ENCODE data around the gene CEP112.

DNA sequence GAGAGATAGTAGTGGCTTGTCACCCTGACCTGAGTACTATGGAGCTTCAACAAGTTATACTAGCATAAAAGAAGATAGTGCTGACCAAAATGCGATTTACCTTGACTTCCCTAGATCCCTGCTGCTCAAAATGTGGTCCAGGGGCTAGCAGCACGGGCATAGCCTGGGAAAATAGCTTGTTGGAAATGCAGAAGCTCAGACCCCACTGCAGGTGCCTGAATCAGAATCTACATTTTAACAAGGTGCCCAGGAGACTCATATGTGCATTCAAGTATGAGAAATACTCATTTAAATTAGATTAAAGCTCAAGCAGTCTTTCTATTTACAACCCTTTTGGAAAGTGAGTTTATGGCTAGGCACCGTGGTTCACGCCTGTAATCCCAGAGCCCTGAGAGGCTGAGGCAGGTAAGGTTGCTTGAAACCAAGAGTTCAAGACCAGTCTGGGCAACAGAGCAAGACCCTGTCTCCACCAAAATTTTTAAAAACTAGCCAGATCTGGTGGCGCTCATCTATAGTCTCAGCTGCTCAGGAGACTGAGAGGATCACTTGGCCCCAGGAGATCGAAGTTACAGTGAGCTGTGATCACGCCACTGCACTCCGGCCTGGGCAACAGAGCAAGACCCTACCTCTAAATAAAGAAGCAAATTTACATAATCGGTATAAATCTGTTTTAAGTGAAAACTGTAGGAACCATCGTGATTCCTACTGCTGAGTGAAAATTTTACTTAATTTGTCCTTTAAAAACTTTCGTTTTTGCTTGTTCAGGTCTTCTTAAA is 30.0 kb upstream of the CEP112 start:
- TF ChIP-seq ZC3H10 (CRISPR knock-in tag; IDR thresholded peaks at IDR 0.05) (no peak), OSR1 (CRISPR knock-in tag; IDR thresholded peaks at IDR 0.05) (no peak), GLIS3 (CRISPR knock-in tag; IDR thresholded peaks at IDR 0.05) (no peak), RARB (CRISPR knock-in tag; IDR thresholded peaks at IDR 0.05) (no peak), PPARA (CRISPR knock-in tag; IDR thresholded peaks at IDR 0.05; ENCODE audit: borderline replicate concordance) (no peak), ISL1 (CRISPR knock-in tag; IDR thresholded peaks at IDR 0.05) (no peak), ZFP3 (CRISPR knock-in tag; IDR thresholded peaks at IDR 0.05) (no peak)
- TF ChIP-seq, protein P1, sequence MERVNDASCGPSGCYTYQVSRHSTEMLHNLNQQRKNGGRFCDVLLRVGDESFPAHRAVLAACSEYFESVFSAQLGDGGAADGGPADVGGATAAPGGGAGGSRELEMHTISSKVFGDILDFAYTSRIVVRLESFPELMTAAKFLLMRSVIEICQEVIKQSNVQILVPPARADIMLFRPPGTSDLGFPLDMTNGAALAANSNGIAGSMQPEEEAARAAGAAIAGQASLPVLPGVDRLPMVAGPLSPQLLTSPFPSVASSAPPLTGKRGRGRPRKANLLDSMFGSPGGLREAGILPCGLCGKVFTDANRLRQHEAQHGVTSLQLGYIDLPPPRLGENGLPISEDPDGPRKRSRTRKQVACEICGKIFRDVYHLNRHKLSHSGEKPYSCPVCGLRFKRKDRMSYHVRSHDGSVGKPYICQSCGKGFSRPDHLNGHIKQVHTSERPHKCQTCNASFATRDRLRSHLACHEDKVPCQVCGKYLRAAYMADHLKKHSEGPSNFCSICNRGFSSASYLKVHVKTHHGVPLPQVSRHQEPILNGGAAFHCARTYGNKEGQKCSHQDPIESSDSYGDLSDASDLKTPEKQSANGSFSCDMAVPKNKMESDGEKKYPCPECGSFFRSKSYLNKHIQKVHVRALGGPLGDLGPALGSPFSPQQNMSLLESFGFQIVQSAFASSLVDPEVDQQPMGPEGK (CRISPR knock-in tag; IDR thresholded peaks at IDR 0.05; ENCODE audit: borderline replicate concordance), result no peak
- TF ChIP-seq, protein P2, sequence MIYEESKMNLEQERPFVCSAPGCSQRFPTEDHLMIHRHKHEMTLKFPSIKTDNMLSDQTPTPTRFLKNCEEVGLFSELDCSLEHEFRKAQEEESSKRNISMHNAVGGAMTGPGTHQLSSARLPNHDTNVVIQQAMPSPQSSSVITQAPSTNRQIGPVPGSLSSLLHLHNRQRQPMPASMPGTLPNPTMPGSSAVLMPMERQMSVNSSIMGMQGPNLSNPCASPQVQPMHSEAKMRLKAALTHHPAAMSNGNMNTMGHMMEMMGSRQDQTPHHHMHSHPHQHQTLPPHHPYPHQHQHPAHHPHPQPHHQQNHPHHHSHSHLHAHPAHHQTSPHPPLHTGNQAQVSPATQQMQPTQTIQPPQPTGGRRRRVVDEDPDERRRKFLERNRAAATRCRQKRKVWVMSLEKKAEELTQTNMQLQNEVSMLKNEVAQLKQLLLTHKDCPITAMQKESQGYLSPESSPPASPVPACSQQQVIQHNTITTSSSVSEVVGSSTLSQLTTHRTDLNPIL (CRISPR knock-in tag; IDR thresholded peaks at IDR 0.05; ENCODE audit: low read depth), result no peak
